ENCODE results near the gene SAMD11. TPM values are rescaled to one million over a fixed set of nuclear protein-coding genes. Genes with fewer than 3 reads are reported as not detected.

The SAMD11 gene
- total RNA-seq, 2 donors from 2014 or later = 3.0 to 4.2 TPM

GRCh38 chr1:971751-972506 is 48.2 kb downstream of the SAMD11 start:
- DNase-seq = no peak
- Histone ChIP-seq H3K36me3 (no peaks in the 10 kb centered on the region), H3K4me1 (peaks cover 7% of the 10 kb centered on the region), H3K9me3 (no peaks in the 10 kb centered on the region), H3K9ac (ENCODE audit: low read depth in 2 of 2, low read length in 2 of 2) (no peak overlapping the region), H3K4me3 (no peak overlapping the region), H3K27ac (no peak overlapping the region), H3K27me3 (peaks cover 36% of the 10 kb centered on the region)
- no peak for TF ChIP-seq CTCF (IDR thresholded peaks at IDR 0.05)
- intact Hi-C loops (cut with DNase I) = no loop called here

GRCh38 chr1:972726-973458 is 49.2 kb downstream of the SAMD11 start:
- no peak for DNase-seq
- no peak for TF ChIP-seq CTCF (IDR thresholded peaks at IDR 0.05)
- peaks cover 32% of the 10 kb centered on the region for H3K27me3 ChIP-seq
- H3K9me3 ChIP-seq = no peaks in the 10 kb centered on the region
- intact Hi-C loops (cut with DNase I) = no loop called here
- H3K27ac ChIP-seq = no peak overlapping the region
- H3K4me1 ChIP-seq = peaks cover 3% of the 10 kb centered on the region
- no peak overlapping the region for H3K4me3 ChIP-seq
- H3K36me3 ChIP-seq = no peaks in the 10 kb centered on the region
- H3K9ac ChIP-seq (ENCODE audit: low read depth in 2 of 2, low read length in 2 of 2) = no peak overlapping the region

- no peak for DNase-seq
- intact Hi-C loops (cut with DNase I) = no loop called here
- H3K4me3 ChIP-seq = no peak overlapping the region
- H3K4me1 ChIP-seq = peaks cover 3% of the 10 kb centered on the region
- no peak for TF ChIP-seq CTCF (IDR thresholded peaks at IDR 0.05)
- peaks cover 24% of the 10 kb centered on the region for H3K27me3 ChIP-seq
- no peaks in the 10 kb centered on the region for H3K9me3 ChIP-seq
- H3K9ac ChIP-seq (ENCODE audit: low read depth in 2 of 2, low read length in 2 of 2) = no peak overlapping the region
- H3K27ac ChIP-seq = no peak overlapping the region
- no peaks in the 10 kb centered on the region for H3K36me3 ChIP-seq
These were observed 50.0 kb downstream of the SAMD11 start for GRCh38 chr1:973459-974292.

GRCh38 chr1:974293-974640 is 50.5 kb downstream of the SAMD11 start:
- no peaks in the 10 kb centered on the region for H3K36me3 ChIP-seq
- no peak overlapping the region for H3K4me3 ChIP-seq
- peaks cover 3% of the 10 kb centered on the region for H3K4me1 ChIP-seq
- no peak for TF ChIP-seq CTCF (IDR thresholded peaks at IDR 0.05)
- H3K9ac ChIP-seq (ENCODE audit: low read depth in 2 of 2, low read length in 2 of 2) = no peak overlapping the region
- no peak overlapping the region for H3K27ac ChIP-seq
- no peaks in the 10 kb centered on the region for H3K9me3 ChIP-seq
- no peak for DNase-seq
- intact Hi-C loops (cut with DNase I) = no loop called here
- peaks cover 22% of the 10 kb centered on the region for H3K27me3 ChIP-seq

- no peak overlapping the region for H3K9ac ChIP-seq (ENCODE audit: low read depth in 2 of 2, low read length in 2 of 2)
- peaks cover 3% of the 10 kb centered on the region for H3K4me1 ChIP-seq
- no peak for TF ChIP-seq CTCF (IDR thresholded peaks at IDR 0.05)
- H3K27ac ChIP-seq = no peak overlapping the region
- no peaks in the 10 kb centered on the region for H3K9me3 ChIP-seq
- no peaks in the 10 kb centered on the region for H3K36me3 ChIP-seq
- H3K4me3 ChIP-seq = no peak overlapping the region
- intact Hi-C loops (cut with DNase I) = no loop called here
- H3K27me3 ChIP-seq = peaks cover 22% of the 10 kb centered on the region
- DNase-seq = no peak
These were observed 51.1 kb downstream of the SAMD11 start for GRCh38 chr1:974687-975328.
